Astrocyte (in vitro differentiated cells and primary cell): ENCODE data around the gene RAB3GAP2.

Experiments used
- EZH2 ChIP-seq: IDR thresholded peaks from 2 replicates; pipeline ENCODE4 v1.6.1; 2012; ENCODE audit warnings: mild to moderate bottlenecking, low read length, inconsistent platforms; ENCODE audit not compliant: insufficient read depth
- TF ChIP-seq, protein P1 (sequence below): IDR thresholded peaks from 2 replicates; pipeline ENCODE4 v1.5.1; 2011; ENCODE audit warnings: low read depth, mild to moderate bottlenecking, inconsistent platforms, low read length, moderate library complexity; ENCODE audit not compliant: insufficient read depth

DNA sequence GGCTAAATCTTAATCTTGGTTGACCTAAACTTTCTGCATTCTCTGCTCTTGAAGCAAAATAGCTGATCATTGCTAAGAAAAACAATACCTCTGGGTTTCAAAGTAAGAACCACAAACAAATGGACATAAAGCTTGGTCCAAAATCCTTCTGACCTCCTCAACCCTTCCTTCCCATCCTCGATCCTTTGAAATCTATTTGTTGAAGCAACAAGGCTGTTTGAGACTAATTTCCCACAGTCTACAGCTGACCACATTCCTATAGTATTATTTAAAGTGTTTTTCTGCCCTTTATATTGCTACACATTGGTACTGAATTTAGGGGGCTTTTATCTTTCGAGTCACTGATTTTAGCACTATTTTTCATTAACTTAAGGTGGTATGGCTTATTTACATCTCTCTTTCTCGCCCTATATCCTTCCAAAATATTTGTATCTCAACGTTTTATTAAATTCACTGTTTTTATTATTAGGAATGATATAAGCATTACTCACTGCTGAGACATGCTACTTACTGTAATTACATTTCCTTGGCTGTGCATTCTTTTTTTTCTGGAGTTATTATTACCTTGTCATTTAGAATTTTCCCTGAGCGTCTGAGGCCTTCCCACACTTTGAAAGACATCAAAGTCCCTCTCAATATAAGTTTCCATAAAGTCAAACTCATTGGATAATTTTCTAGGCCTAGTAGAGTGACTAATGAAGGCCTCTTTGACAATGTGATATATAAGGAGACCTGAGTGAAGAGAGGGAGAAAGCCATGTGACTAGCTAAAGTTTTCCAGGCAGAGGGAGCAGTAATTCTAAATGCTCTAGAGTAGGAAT, 73.9 kb downstream of the RAB3GAP2 start:
- TF ChIP-seq, protein P1, sequence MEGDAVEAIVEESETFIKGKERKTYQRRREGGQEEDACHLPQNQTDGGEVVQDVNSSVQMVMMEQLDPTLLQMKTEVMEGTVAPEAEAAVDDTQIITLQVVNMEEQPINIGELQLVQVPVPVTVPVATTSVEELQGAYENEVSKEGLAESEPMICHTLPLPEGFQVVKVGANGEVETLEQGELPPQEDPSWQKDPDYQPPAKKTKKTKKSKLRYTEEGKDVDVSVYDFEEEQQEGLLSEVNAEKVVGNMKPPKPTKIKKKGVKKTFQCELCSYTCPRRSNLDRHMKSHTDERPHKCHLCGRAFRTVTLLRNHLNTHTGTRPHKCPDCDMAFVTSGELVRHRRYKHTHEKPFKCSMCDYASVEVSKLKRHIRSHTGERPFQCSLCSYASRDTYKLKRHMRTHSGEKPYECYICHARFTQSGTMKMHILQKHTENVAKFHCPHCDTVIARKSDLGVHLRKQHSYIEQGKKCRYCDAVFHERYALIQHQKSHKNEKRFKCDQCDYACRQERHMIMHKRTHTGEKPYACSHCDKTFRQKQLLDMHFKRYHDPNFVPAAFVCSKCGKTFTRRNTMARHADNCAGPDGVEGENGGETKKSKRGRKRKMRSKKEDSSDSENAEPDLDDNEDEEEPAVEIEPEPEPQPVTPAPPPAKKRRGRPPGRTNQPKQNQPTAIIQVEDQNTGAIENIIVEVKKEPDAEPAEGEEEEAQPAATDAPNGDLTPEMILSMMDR = no peak
- no peak for TF ChIP-seq EZH2
